Activated naive CD4-positive, alpha-beta T cell treated with anti-CD3 and anti-CD28 coated beads, Interleukin-2, amount 50 U/mL, for 72 hours (primary cell): Measurements from ENCODE around the gene EEF2K. TPM values are rescaled to one million over a fixed set of nuclear protein-coding genes. Genes with fewer than 3 reads are reported as not detected.
A peak's percentile ranks its signal among the peaks of the same experiment; 100 is the strongest.
"Not testable (repeated sequence)": the region's sequence is repeated elsewhere in the genome, so short reads cannot be mapped to it uniquely, and the experiment has no call there.

Source experiments
- ATAC-seq, 2 donors: fragments of 150-1000 bp; cut with Tn5 transposase; 2 replicates each; pipeline ENCODE4 v1.10.0; 2021; ENCODE audit warnings: mild to moderate bottlenecking in 2 of 2, moderate library complexity in 2 of 2
- DNase-seq, 2 donors: peaks; one replicate each; pipeline ENCODE4 v3.0.0; 2021 to 2022; ENCODE audit warnings: low spot score in 2 of 2
- H3K27ac Mint-ChIP-seq, 2 donors: one replicate each; pipeline ENCODE4 v1.8.0; 2022; ENCODE audit warnings: mild to moderate bottlenecking in 2 of 2, mixed read lengths in 2 of 2
- H3K36me3 Mint-ChIP-seq, 2 donors: one replicate each; pipeline ENCODE4 v1.8.0; 2022; ENCODE audit warnings: mixed read lengths in 2 of 2
- H3K9me3 Mint-ChIP-seq, 2 donors: one replicate each; pipeline ENCODE4 v1.8.0; 2022; ENCODE audit warnings: mixed read lengths in 2 of 2
- total RNA-seq, 2 donors: library from RNA; stranded (reverse); gene quantifications; one replicate each; pipeline ENCODE4 v1.2.3, GENCODE V29; 2022

The EEF2K gene
- total RNA-seq, 2 donors from 2014 or later: 7.8 to 28.1 TPM

GRCh38 chr16:22198547-22199293 is 7.4 kb upstream of the EEF2K start:
- H3K27ac Mint-ChIP-seq: no peak overlapping the region

GRCh38 chr16:22202261-22202637 is 3.8 kb upstream of the EEF2K start:
- no peak overlapping the region for H3K27ac Mint-ChIP-seq

More at GRCh38 chr16:22198547-22199293, 7.4 kb upstream of the EEF2K start:
- no peak for ATAC-seq
- peaks cover 0 to 7% of the 10 kb centered on the region in 2 donors for H3K36me3 Mint-ChIP-seq
- no peak for DNase-seq
- H3K9me3 Mint-ChIP-seq: peaks cover 7 to 9% of the 10 kb centered on the region in 2 donors

GRCh38 chr16:22203091-22203490 is 3.0 kb upstream of the EEF2K start:
- H3K36me3 Mint-ChIP-seq: peaks cover 5 to 11% of the 10 kb centered on the region in 2 donors
- H3K27ac Mint-ChIP-seq: no peak overlapping the region
- no peaks in the 10 kb centered on the region for H3K9me3 Mint-ChIP-seq
- no peak for DNase-seq
- no peak for ATAC-seq

More at GRCh38 chr16:22202261-22202637, 3.8 kb upstream of the EEF2K start:
- ATAC-seq (no peak), DNase-seq (no peak)
- peaks cover under 1 to 4% of the 10 kb centered on the region in 2 donors for H3K36me3 Mint-ChIP-seq
- no peaks in the 10 kb centered on the region for H3K9me3 Mint-ChIP-seq

DNA sequence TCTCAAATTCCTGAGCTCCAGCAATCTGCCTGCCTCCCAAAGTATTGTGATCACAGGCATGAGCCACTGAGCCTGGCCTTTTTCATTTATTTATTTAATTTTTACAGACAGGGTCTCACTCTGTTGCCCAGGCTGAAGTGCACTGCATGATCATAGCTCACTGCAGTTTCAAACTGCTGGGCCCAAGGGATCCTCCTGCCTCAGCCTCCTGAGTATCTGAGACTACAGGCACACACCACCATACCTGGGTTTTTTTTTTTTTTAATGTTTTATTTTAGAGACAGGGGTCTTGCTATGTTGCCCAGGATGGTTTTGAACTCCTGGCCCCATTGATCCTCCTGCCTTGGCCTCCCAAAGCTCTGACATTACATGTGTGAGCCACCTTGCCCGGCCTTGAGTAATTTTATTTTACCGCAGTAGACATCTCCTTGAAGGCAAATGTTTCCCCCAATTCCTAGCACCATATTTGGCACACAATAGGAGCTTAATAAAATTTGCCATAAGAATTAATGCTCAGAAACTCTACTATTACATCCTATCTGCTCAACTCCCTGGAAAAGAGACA is 1.9 kb upstream of the EEF2K start:
- Mint-ChIP-seq H3K9me3 (no peaks in the 10 kb centered on the region), H3K36me3 (peaks cover 5 to 11% of the 10 kb centered on the region in 2 donors), H3K27ac (no peak overlapping the region)
- no peak for ATAC-seq
- no peak for DNase-seq

- DNase-seq (no peak), ATAC-seq (no peak)
- peaks cover 5 to 19% of the 10 kb centered on the region in 2 donors for H3K36me3 Mint-ChIP-seq
- peak overlapping the region; percentile 60 to 86 for H3K27ac Mint-ChIP-seq
- H3K9me3 Mint-ChIP-seq: no peaks in the 10 kb centered on the region
These were observed 483 bp upstream of the EEF2K start for GRCh38 chr16:22205577-22206012.

DNA sequence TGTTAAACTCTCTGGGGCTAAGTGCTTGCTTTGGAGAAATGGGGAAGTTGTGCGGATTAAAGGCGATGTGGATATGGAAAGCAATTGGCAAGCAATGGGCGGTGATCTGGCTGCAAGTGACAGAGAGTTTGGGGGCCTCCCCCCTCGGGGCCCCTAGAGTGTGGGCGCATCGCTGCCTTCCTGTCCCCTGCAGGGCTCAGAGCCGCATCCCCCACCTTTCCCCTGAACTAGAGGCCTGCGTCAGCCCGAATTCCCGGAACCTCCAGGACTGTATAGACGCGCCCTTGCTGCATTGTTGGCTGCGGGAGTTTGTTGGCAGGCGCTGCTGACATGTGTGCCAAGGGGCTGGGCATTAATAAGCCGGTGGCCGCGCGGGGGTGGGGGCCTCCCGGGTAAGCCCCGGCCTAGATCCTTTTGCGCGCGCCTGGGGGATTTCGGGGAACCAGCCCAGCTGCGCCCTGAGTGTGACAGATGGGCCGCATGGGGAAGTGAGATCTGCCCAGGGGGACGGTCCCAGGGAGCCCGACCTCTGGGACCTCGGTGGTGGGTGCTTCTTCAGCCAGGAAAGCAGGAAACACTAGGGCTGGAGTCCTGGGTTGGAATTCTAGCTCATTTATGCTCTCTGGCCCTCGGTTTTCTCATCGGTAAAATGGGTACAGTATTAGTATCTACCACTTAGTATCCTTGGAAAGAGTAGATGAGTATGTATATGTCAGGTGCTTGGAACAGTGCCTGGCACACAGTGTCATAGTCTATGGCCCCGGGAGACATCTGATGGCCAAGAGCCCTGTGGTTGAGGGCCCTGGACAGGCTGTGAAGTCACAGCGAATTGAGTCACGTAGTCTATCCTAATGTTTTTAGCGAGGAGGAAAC is 1.0 kb downstream of the EEF2K start:
- ATAC-seq (peak; percentile 55 to 67), DNase-seq (peak; percentile 54 to 87)
- H3K9me3 Mint-ChIP-seq: no peaks in the 10 kb centered on the region
- peaks cover 5 to 29% of the 10 kb centered on the region in 2 donors for H3K36me3 Mint-ChIP-seq
- peak overlapping the region; percentile 86 for H3K27ac Mint-ChIP-seq

DNA sequence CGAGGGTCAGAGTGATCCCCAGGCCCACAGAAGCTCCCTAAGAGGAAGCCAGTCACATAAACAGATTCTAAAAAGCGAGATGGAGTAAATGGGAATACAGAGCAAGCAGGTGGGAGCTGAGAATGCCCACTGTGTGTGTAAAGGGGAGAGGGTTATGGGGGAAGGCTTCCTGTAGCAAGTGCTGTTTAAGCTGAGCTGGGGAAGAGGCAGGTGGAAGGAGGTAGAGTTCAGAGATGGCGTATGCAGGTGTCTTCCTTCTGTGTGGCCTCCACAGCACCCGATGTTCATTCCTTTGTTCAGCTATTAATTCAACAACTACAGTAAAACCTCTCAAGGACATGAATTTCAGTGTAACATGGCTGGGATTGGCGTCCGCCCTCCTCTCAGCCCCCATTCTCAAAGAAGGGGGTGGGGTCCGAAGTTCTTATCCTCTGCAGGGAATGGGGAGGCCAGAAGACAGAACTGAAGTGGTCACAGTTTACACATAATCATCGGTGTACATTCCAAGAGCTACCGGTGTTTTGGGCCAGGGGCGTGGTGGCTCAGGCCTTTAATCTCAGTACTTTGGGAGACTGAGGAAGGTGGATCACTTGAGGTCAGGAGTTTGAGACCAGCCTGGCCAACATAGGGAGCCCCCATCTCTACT is 1.8 kb downstream of the EEF2K start:
- H3K27ac Mint-ChIP-seq: peak overlapping the region in 1 of 2 donors; percentile 86
- no peaks in the 10 kb centered on the region for H3K9me3 Mint-ChIP-seq
- peaks cover 5 to 29% of the 10 kb centered on the region in 2 donors for H3K36me3 Mint-ChIP-seq
- ATAC-seq: no peak
- DNase-seq: no peak

- Mint-ChIP-seq H3K36me3 (peaks cover 5 to 35% of the 10 kb centered on the region in 2 donors), H3K27ac (no peak overlapping the region)
These were observed 4.2 kb downstream of the EEF2K start for GRCh38 chr16:22210285-22210684.

DNA sequence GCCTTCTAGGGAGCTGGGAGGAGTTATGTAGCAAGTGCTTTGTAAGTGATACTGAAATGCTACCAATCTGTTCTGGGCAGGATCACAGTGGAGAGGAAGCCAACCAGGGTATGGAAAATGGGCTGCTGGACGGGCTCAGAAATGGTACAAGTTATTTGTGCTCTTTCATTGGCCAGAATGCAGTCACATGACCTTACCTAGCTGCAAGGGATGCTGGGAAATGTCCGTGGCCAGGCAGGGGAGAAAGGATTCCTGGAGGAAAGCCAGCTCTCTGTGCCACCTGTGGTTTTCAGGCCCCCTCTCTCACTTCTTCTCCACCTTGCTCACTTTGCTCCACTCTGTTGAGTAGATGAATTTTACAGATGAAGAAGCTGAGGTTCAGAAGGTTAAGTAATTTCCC is 4.8 kb downstream of the EEF2K start:
- no peaks in the 10 kb centered on the region for H3K9me3 Mint-ChIP-seq
- ATAC-seq (no peak), DNase-seq (no peak)

More at GRCh38 chr16:22210285-22210684, 4.2 kb downstream of the EEF2K start:
- no peaks in the 10 kb centered on the region for H3K9me3 Mint-ChIP-seq
- DNase-seq (no peak), ATAC-seq (no peak)

GRCh38 chr16:22213236-22213635 is 7.2 kb downstream of the EEF2K start:
- no peak for ATAC-seq
- H3K27ac Mint-ChIP-seq: no peak overlapping the region
- H3K36me3 Mint-ChIP-seq: peaks cover 0 to 24% of the 10 kb centered on the region in 2 donors
- no peaks in the 10 kb centered on the region for H3K9me3 Mint-ChIP-seq
- no peak for DNase-seq

More for the DNA sequence above, 4.8 kb downstream of the EEF2K start:
- no peak overlapping the region for H3K27ac Mint-ChIP-seq
- H3K36me3 Mint-ChIP-seq: peaks cover 5 to 35% of the 10 kb centered on the region in 2 donors

GRCh38 chr16:22213801-22214200 is 7.7 kb downstream of the EEF2K start:
- DNase-seq: no peak
- ATAC-seq: no peak
- Mint-ChIP-seq H3K36me3 (peaks cover 0 to 24% of the 10 kb centered on the region in 2 donors), H3K9me3 (no peaks in the 10 kb centered on the region), H3K27ac (no peak overlapping the region)

GRCh38 chr16:22214402-22214801 is 8.3 kb downstream of the EEF2K start:
- Mint-ChIP-seq H3K27ac (no peak overlapping the region), H3K9me3 (no peaks in the 10 kb centered on the region), H3K36me3 (peaks cover 0 to 24% of the 10 kb centered on the region in 2 donors)
- no peak for DNase-seq
- ATAC-seq: no peak

DNA sequence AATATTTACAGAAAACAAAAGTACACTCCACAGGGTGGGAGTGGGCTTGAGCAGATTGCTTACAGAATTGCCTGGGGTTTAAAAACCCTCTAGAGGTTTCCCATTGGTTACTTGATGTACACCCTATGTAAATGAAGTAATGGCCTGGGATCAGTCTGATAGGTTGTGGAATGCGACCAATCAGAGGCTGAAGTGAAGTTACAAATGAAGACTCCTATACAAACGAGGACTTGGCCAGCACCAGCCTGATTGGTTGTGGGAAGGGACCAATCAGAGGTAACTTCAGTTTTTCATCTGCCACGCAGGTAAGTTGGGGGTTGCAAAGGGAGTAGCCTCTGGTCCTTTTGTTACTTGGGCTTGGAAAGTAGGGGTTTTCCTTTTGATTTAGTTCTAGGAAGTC is 8.8 kb downstream of the EEF2K start:
- ATAC-seq (no peak), DNase-seq (no peak)
- Mint-ChIP-seq H3K27ac (no peak overlapping the region), H3K36me3 (peaks cover 0 to 23% of the 10 kb centered on the region in 2 donors), H3K9me3 (no peaks in the 10 kb centered on the region)

DNA sequence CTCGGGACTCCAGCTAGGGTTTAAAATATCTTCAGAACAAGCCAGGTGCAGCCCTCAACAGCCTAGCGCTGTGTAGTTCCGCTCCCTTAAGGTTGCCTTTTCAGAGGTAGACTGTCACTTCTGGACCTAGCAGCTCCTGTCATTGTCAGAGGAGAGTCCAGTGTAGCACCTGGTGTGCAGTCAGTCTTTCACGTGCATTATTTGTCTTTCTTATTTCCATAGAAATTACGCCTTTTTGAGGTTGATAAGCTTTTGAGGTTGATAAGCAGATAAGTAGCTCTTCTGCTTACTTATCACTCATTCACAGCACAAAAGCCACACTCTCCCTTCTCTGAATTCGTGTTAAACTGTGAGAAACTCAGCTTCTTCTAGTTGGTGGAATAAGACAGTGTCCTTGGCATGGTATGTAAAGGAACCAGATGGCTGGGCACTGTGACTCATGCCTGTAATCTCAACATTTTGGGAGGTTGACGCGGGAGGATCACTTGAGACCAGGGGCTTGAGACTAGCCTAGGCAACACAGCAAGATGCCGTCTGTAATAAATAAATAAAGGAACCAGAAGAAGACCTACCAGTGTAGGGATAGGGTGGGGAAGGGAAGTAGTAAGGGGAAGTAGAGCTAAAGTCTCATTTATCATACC is 10.2 kb downstream of the EEF2K start:
- H3K36me3 Mint-ChIP-seq: peaks cover 0 to 9% of the 10 kb centered on the region in 2 donors
- DNase-seq (no peak), ATAC-seq (peak in 1 of 2 donors; percentile 26)
- no peak overlapping the region for H3K27ac Mint-ChIP-seq
- no peaks in the 10 kb centered on the region for H3K9me3 Mint-ChIP-seq

DNA sequence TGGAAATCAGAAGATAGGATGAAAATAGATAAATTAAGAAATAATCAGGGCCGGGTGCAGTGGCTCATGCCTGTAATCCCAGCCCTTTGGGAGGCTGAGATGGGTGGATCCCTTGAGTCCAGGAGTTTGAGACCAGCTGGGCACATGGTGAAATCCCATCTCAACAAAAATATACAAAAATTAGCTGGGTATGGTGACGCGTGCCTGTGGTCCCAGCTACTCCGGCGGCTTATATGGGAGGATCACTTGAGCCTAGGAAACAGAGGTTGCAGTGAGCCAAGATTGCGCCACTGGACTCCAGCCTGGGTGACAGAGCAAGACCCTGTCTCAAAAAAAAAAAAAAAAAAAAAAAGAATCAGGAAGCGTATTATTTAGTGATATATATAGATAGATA is 10.8 kb downstream of the EEF2K start:
- not testable (repeated sequence) for H3K36me3 Mint-ChIP-seq, DNase-seq, H3K9me3 Mint-ChIP-seq, H3K27ac Mint-ChIP-seq, ATAC-seq
